PFSK-1 (cell line): ENCODE results near the gene NAV2.

ENCODE experiments used
- FOXP2 ChIP-seq: optimal IDR thresholded peaks from 2 replicates; pipeline ENCODE3; 2011; ENCODE audit warnings: borderline replicate concordance, control low read depth, inconsistent platforms; ENCODE audit not compliant: insufficient read depth; ENCODE audit errors: extremely low read length, extremely low read depth
- POLR2AphosphoS5 ChIP-seq: IDR thresholded peaks from 2 replicates; pipeline ENCODE4 v1.6.1; 2012; ENCODE audit warnings: low read depth, mild to moderate bottlenecking, control low read depth, low read length, moderate library complexity
- SIN3A ChIP-seq: IDR thresholded peaks from 2 replicates; pipeline ENCODE4 v1.6.1; 2012; ENCODE audit warnings: mild to moderate bottlenecking, low read length, moderate library complexity, borderline replicate concordance; ENCODE audit not compliant: insufficient read depth
- TAF1 ChIP-seq: IDR thresholded peaks from 2 replicates; pipeline ENCODE4 v1.6.1; 2012; ENCODE audit warnings: low read length, control low read depth, borderline replicate concordance; ENCODE audit not compliant: insufficient read depth
- TF ChIP-seq, protein P1 (sequence below), 2 experiments: IDR thresholded peaks; 2 replicates each; pipeline versions ENCODE4 v1.6.1 to v1.8.0; 2011 to 2012; ENCODE audit warnings: low read depth in 2 of 2, low read length in 2 of 2, control low read depth in 1 of 2, inconsistent platforms in 1 of 2, mild to moderate bottlenecking in 1 of 2, moderate library complexity in 1 of 2; ENCODE audit not compliant: insufficient read depth in 1 of 2

The NAV2 gene

DNA sequence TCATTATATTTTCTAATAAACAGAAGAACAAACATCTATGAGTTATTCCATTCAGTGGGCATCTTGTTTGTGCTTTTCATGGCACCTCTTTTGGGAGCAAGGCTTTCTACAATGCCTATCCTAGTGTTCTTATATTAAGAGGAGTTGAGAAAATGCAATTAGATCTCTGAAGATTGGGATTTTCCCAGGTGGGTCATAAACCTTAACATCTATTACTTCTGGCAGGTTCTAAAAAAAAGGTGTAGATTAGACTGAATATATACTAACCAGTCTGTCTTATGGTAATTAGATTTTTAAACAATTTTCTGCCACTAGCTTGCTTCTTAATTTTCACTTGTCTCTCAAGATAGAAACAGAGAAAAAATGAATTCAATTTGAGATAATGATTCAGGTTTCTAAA, 128.3 kb downstream of the NAV2 start:
- TF ChIP-seq TAF1 (no peak), POLR2AphosphoS5 (no peak), SIN3A (no peak), FOXP2 (no peak)
- TF ChIP-seq, protein P1, sequence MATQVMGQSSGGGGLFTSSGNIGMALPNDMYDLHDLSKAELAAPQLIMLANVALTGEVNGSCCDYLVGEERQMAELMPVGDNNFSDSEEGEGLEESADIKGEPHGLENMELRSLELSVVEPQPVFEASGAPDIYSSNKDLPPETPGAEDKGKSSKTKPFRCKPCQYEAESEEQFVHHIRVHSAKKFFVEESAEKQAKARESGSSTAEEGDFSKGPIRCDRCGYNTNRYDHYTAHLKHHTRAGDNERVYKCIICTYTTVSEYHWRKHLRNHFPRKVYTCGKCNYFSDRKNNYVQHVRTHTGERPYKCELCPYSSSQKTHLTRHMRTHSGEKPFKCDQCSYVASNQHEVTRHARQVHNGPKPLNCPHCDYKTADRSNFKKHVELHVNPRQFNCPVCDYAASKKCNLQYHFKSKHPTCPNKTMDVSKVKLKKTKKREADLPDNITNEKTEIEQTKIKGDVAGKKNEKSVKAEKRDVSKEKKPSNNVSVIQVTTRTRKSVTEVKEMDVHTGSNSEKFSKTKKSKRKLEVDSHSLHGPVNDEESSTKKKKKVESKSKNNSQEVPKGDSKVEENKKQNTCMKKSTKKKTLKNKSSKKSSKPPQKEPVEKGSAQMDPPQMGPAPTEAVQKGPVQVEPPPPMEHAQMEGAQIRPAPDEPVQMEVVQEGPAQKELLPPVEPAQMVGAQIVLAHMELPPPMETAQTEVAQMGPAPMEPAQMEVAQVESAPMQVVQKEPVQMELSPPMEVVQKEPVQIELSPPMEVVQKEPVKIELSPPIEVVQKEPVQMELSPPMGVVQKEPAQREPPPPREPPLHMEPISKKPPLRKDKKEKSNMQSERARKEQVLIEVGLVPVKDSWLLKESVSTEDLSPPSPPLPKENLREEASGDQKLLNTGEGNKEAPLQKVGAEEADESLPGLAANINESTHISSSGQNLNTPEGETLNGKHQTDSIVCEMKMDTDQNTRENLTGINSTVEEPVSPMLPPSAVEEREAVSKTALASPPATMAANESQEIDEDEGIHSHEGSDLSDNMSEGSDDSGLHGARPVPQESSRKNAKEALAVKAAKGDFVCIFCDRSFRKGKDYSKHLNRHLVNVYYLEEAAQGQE (IDR thresholded peaks at IDR 0.05; ENCODE audit: insufficient read depth in 1 of 2, low read depth in 2 of 2, low read length in 2 of 2), result no peak

DNA sequence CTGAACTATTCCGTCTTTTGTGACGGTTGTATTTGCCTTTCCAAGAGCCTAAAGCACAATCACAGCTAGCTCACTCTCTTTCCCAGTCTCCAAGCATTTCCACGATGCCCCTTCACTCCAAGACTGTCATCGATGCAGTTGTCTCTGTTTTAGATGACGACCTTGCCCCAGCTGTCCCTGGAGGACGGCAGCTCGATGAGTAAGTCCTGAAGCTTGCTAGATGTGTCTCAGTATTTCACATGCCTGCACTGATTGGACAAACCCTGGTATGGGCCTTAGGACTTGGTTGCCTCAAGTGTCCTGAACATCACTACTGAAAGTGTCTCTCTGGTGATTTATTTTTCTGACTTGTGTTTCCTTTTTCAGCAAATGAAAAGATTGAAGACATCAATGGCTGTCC, 129.9 kb downstream of the NAV2 start:
- TF ChIP-seq POLR2AphosphoS5 (no peak), FOXP2 (no peak), SIN3A (no peak), TAF1 (no peak)
- TF ChIP-seq, protein P1 (IDR thresholded peaks at IDR 0.05; ENCODE audit: insufficient read depth in 1 of 2, low read depth in 2 of 2, low read length in 2 of 2), result no peak

- no peak for TF ChIP-seq FOXP2
- no peak for TF ChIP-seq TAF1
- TF ChIP-seq SIN3A, result no peak
- no peak for TF ChIP-seq POLR2AphosphoS5
- TF ChIP-seq, protein P1 (IDR thresholded peaks at IDR 0.05; ENCODE audit: insufficient read depth in 1 of 2, low read depth in 2 of 2, low read length in 2 of 2), result no peak
Measured at GRCh38 chr11:19843079-19843478, 130.4 kb downstream of the NAV2 start.

GRCh38 chr11:19844012-19844411, 131.4 kb downstream of the NAV2 start:
- TF ChIP-seq SIN3A, result no peak
- no peak for TF ChIP-seq TAF1
- TF ChIP-seq FOXP2, result no peak
- TF ChIP-seq, protein P1 (IDR thresholded peaks at IDR 0.05; ENCODE audit: insufficient read depth in 1 of 2, low read depth in 2 of 2, low read length in 2 of 2), result no peak
- TF ChIP-seq POLR2AphosphoS5, result no peak

DNA sequence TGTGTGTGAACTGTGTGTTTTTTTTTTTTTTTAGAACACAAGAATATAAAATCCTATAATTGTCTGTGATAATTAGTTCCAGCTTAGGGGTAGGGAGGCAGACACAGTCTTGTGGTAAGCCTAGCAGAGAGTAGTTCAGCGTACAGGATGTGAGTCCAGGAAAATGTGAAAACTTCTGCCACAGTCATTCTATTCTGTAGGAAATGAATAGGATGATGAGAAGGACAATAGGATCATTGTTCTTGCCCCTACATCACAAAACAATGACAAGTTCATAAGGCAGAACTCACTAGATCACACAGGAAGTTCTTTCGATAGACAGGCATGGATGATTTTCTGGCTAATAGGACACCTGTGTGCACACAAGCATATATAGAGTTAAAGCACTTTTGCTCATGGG, 132.2 kb downstream of the NAV2 start:
- TF ChIP-seq TAF1 (no peak), POLR2AphosphoS5 (no peak), FOXP2 (no peak), SIN3A (no peak)
- TF ChIP-seq, protein P1 (IDR thresholded peaks at IDR 0.05; ENCODE audit: insufficient read depth in 1 of 2, low read depth in 2 of 2, low read length in 2 of 2), result no peak
